Measurements from ENCODE around the gene MEG3.

DNA sequence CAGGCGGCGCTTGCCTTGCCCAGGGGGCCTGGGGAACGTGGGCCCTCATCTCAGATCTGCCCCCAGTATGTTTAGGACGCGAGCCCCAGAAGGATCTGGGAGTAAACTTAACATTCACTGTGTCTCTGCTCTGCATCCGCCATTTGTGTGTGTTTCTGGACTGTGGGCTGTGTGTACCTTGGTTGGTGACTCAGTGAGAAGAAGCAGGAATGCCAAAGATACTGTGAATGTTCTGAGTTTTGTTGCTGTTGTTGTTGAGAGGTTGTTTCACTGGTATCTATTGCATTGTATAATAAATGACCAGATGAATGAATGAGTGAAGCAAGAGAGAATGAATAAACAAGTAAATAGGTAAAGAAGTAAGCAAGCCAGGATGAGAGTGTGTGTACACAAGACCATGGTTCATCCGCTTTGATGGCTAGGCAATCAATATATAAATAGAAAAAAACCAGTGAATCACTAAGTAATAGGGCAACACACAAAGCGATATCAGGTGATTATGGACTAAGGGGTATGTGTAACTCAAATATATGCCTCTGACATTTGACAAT, 20.5 kb downstream of the MEG3 start:
- TF ChIP-seq CTCF (conservative IDR thresholded peaks at IDR 0.05; ENCODE audit: low read depth in 2 of 2) (no peak), EZH2 (IDR thresholded peaks at IDR 0.05; ENCODE audit: low read depth, unreplicated experiment) (no peak), POLR2AphosphoS5 (IDR thresholded peaks at IDR 0.05; ENCODE audit: low read depth) (no peak)

All from GM23338 (cell line).